GM12878 (cell line): Measurements from ENCODE around the gene ROR2. TPM values are rescaled to one million over a fixed set of nuclear protein-coding genes. Genes with fewer than 3 reads are reported as not detected.

Experiments used
- ATAC-seq: fragments of 200-7000 bp; cut with Tn5 transposase; 3 replicates; pipeline ENCODE4 v1.9.1; 2020; ENCODE audit warnings: mild to moderate bottlenecking, moderate library complexity
- BruUV-seq: library from RNA; stranded (reverse); fragments of 400-500 nt; replicated peaks from 2 replicates; lab custom pipeline; 2021; lab: Mats Ljungman, UMichigan
- CTCF ChIA-PET: fragments of 300-600 bp; sonication (Branson Sonifier 250); formaldehyde crosslinking; extraction: SDS; loops from one replicate; lab custom pipeline; 2021; ENCODE audit warnings: inconsistent platforms; lab: Yijun Ruan, JAX
- POLR2A ChIA-PET: fragments of 350-600 bp; formaldehyde crosslinking; extraction: SDS; loops from one replicate; lab custom pipeline; 2021; ENCODE audit warnings: inconsistent platforms; lab: Charles Lee
- RAD21 ChIA-PET: fragments of 300-600 bp; sonication (Branson Sonifier 250); formaldehyde crosslinking; loops from one replicate; lab custom pipeline; 2023; ENCODE audit warnings: antibody characterized with exemption; ENCODE audit not compliant: unreplicated experiment; lab: Charles Lee
- SMC1A ChIA-PET: fragments of 300-600 bp; sonication (Branson Sonifier 250); formaldehyde crosslinking; loops from one replicate; lab custom pipeline; 2023; ENCODE audit not compliant: unreplicated experiment, uncharacterized antibody; lab: Charles Lee
- DNase-seq: peaks from one replicate; pipeline ENCODE4 v3.0.0-alpha.2; 2011; ENCODE audit warnings: low read depth, low spot score
- FAIRE-seq: peaks from 3 replicates; lab custom pipeline; 2011; peaks lifted over from hg19 to GRCh38; lab: Jason Lieb, UNC
- H2AFZ ChIP-seq: 2 replicates; pipeline ENCODE4 v1.6.0; 2011; ENCODE audit warnings: low read depth, low read length, control low read depth; ENCODE audit not compliant: control insufficient read depth
- H3K27ac ChIP-seq: 2 replicates; pipeline ENCODE4 v1.5.1; 2011; ENCODE audit warnings: control low read depth; ENCODE audit not compliant: control insufficient read depth, insufficient read depth
- H3K27me3 ChIP-seq, 2 experiments: replicated peaks in 1 of 2; 2 replicates each; pipeline versions ENCODE4 v1.6.0 to v1.6.1; 2011; ENCODE audit warnings: low read length in 1 of 2; ENCODE audit not compliant: control insufficient read depth in 2 of 2, insufficient read depth in 2 of 2
- H3K36me3 ChIP-seq, 2 experiments: 2 replicates each; pipeline ENCODE4 v1.5.1; 2011; ENCODE audit warnings: low read length in 1 of 2; ENCODE audit not compliant: control insufficient read depth in 2 of 2, insufficient read depth in 2 of 2
- H3K4me1 ChIP-seq: 2 replicates; pipeline ENCODE4 v1.6.1; 2011; ENCODE audit warnings: mild to moderate bottlenecking, low read length, moderate library complexity, mixed read lengths; ENCODE audit not compliant: control insufficient read depth, insufficient read depth
- H3K4me2 ChIP-seq: 2 replicates; pipeline ENCODE4 v1.6.0; 2011; ENCODE audit warnings: control low read depth; ENCODE audit not compliant: control insufficient read depth, insufficient read depth
- H3K4me3 ChIP-seq: fragments of 200-600 bp; sonication (generic); 2 replicates; pipeline ENCODE4 v1.5.1; 2016
- H3K79me2 ChIP-seq: 2 replicates; pipeline ENCODE4 v1.6.0; 2011; ENCODE audit warnings: low read length; ENCODE audit not compliant: control insufficient read depth, insufficient read depth
- H3K9ac ChIP-seq: 2 replicates; pipeline ENCODE4 v1.8.0; 2011; ENCODE audit warnings: low read length, control low read depth, mixed read lengths; ENCODE audit not compliant: control insufficient read depth, insufficient read depth
- H3K9me3 ChIP-seq: replicated peaks from 3 replicates; pipeline ENCODE4 v1.5.1; 2011; ENCODE audit warnings: mild to moderate bottlenecking, low read length; ENCODE audit not compliant: control insufficient read depth, insufficient read depth
- H4K20me1 ChIP-seq: 2 replicates; pipeline ENCODE4 v1.6.0; 2011; ENCODE audit not compliant: control insufficient read depth, insufficient read depth
- BCLAF1 ChIP-seq: fragments of 450-650 bp; IDR thresholded peaks from 2 replicates; pipeline ENCODE4 v1.6.1; 2017; ENCODE audit warnings: antibody characterized with exemption, mild to moderate bottlenecking, moderate library complexity
- CHD1 ChIP-seq: IDR thresholded peaks from 2 replicates; pipeline ENCODE4 v1.6.1; 2012; ENCODE audit warnings: low read depth, low read length, improper control_type of control experiment
- CHD2 ChIP-seq: IDR thresholded peaks from 2 replicates; pipeline ENCODE4 v1.6.1; 2011; ENCODE audit warnings: low read depth, low read length, improper control_type of control experiment, borderline replicate concordance
- E2F8 ChIP-seq: fragments of 450-650 bp; IDR thresholded peaks from 2 replicates; pipeline ENCODE4 v1.6.1; 2018; ENCODE audit warnings: mild to moderate bottlenecking, low read depth, moderate library complexity; ENCODE audit not compliant: partially characterized antibody
- HDGF ChIP-seq: fragments of 450-650 bp; IDR thresholded peaks from 2 replicates; pipeline ENCODE4 v1.6.1; 2016; ENCODE audit warnings: antibody characterized with exemption
- HSF1 ChIP-seq: fragments of 150-350 bp; IDR thresholded peaks from 2 replicates; pipeline ENCODE4 v1.6.1; 2014; ENCODE audit warnings: mild to moderate bottlenecking, low read depth, low read length
- MEF2A ChIP-seq: IDR thresholded peaks from 2 replicates; pipeline ENCODE4 v1.6.1; 2011; ENCODE audit warnings: low read depth, mild to moderate bottlenecking, low read length, moderate library complexity; ENCODE audit not compliant: insufficient read depth
- MTA2 ChIP-seq: fragments of 450-650 bp; IDR thresholded peaks from 2 replicates; pipeline ENCODE4 v1.6.1; 2016; ENCODE audit warnings: low read depth, mild to moderate bottlenecking, moderate library complexity
- MXI1 ChIP-seq: fragments of 150-350 bp; IDR thresholded peaks from 2 replicates; pipeline ENCODE4 v1.6.1; 2011; ENCODE audit warnings: low read depth, mild to moderate bottlenecking, inconsistent platforms, low read length, improper control_type of control experiment
- MYB ChIP-seq: fragments of 150-350 bp; IDR thresholded peaks from 2 replicates; pipeline ENCODE4 v1.6.1; 2014; ENCODE audit warnings: mild to moderate bottlenecking, low read depth, low read length, borderline replicate concordance
- SIX5 ChIP-seq: IDR thresholded peaks from 2 replicates; pipeline ENCODE4 v1.6.1; 2011; ENCODE audit warnings: mild to moderate bottlenecking, low read depth, low read length, moderate library complexity; ENCODE audit not compliant: severe bottlenecking
- SP1 ChIP-seq: IDR thresholded peaks from one replicate; pipeline ENCODE4 v1.6.1; 2011; ENCODE audit warnings: low read depth, low read length
- TARDBP ChIP-seq: IDR thresholded peaks from 2 replicates; pipeline ENCODE4 v1.6.1; 2016; ENCODE audit warnings: borderline replicate concordance
- ZNF592 ChIP-seq: fragments of 450-650 bp; IDR thresholded peaks from 2 replicates; pipeline ENCODE4 v1.6.1; 2017; ENCODE audit warnings: mild to moderate bottlenecking, moderate library complexity
- WGBS: methylation state at CpG from one replicate; pipeline ENCODE4 v1.1.6; 2016; ENCODE audit warnings: low lambda C conversion rate; ENCODE audit not compliant: insufficient replicate concordance, insufficient coverage; ENCODE audit errors: missing lambda C conversion rate; 5-methylcytosine and 5-hydroxymethylcytosine counted together
- in situ Hi-C: fragments of 300-500 bp; cut with MboI; formaldehyde crosslinking; loops from 9 replicates; pipeline ENCODE4 v1.14.3; 2018; ENCODE audit warnings: mixed read lengths
- intact Hi-C: fragments of 100-400 bp; cut with micrococcal nuclease; formaldehyde crosslinking; loops from one replicate; pipeline ENCODE4 v1.14.2; 2022; ENCODE audit not compliant: unreplicated experiment
- polyA plus RNA-seq, 11 experiments: library from polyadenylated mRNA; depleted of rRNA in 4 of 11; unstranded in 6 of 11; stranded (reverse) in 5 of 11; fragments of >200 nt; fragmentation: Nextera tagmentation in 4 of 11; fragmentation: Illumina TruSeq in 1 of 11; extraction: Ambion mirVana in 4 of 11; extraction: Trizol in 1 of 11; gene quantifications; 1 replicate in 1 of 11; 2 replicates in 10 of 11; pipeline versions ENCODE4 v1.2.1 to v1.2.3, GENCODE V29; 2011 to 2016; ENCODE audit warnings: inconsistent platforms in 2 of 11, missing spikeins in 2 of 11, low read depth in 1 of 11
- total RNA-seq, 4 experiments: library from RNA; depleted of rRNA in 3 of 4; stranded (reverse); fragments of >200 nt in 3 of 4; fragmentation: Illumina TruSeq in 1 of 4; extraction: Trizol in 1 of 4; gene quantifications; 2 replicates each; pipeline versions ENCODE4 v1.2.1 to v1.2.3, GENCODE V29; 2013 to 2021

Gene ROR2
- total and polyA plus RNA-seq, 10 of the 15 experiments (the other 5 are each of a cell fraction or from before 2014, with no cell fraction given), result 0.03 to 0.05 TPM; not detected in 8

GRCh38 chr9:91735049-91735448 is 215.0 kb downstream of the ROR2 start:
- intact Hi-C loops, result no loop called here
- no peaks in the 10 kb centered on the region for H3K9me3 ChIP-seq
- H3K27me3 ChIP-seq, result peaks cover 0 to 3% of the 10 kb centered on the region in 2 experiments; a peak in 2 of 4 replicates
- WGBS, result 59% methylated on average over 1 of the region's 1 CpG
- H3K36me3 ChIP-seq, result no peaks in the 10 kb centered on the region
- no peak overlapping the region for H2AFZ ChIP-seq
- BruUV-seq, result no TSS peak
- DNase-seq, result no peak
- RAD21 ChIA-PET, result no interaction called here
- no peak for FAIRE-seq
- H3K4me2 ChIP-seq, result no peak overlapping the region
- in situ Hi-C loops, result no loop called here
- no peak overlapping the region for H3K4me3 ChIP-seq
- POLR2A ChIA-PET, result no interaction called here
- no peaks in the 10 kb centered on the region for H4K20me1 ChIP-seq
- ATAC-seq, result no peak
- H3K4me1 ChIP-seq, result no peaks in the 10 kb centered on the region
- no peak overlapping the region for H3K9ac ChIP-seq
- CTCF ChIA-PET, result interaction anchor here (1.7 kb wide), 1 partner anchor 820 kb away, joined by 4 read pairs; no protein-coding TSS in a partner anchor
- H3K27ac ChIP-seq, result no peak overlapping the region
- no peaks in the 10 kb centered on the region for H3K79me2 ChIP-seq
- SMC1A ChIA-PET, result no interaction called here
- no peak for TF ChIP-seq MTA2
- no peak for TF ChIP-seq CHD2
- TF ChIP-seq SIX5, result no peak
- no peak for TF ChIP-seq MXI1
- no peak for TF ChIP-seq E2F8
- TF ChIP-seq ZNF592, result no peak
- TF ChIP-seq HSF1, result no peak
- no peak for TF ChIP-seq MEF2A
- TF ChIP-seq BCLAF1, result no peak
- TF ChIP-seq MYB, result no peak
- no peak for TF ChIP-seq CHD1
- no peak for TF ChIP-seq HDGF
- TF ChIP-seq SP1, result no peak
- no peak for TF ChIP-seq TARDBP
